HepG2 (cell line): ENCODE measurements around the gene CYBC1. TPM values are rescaled to one million over a fixed set of nuclear protein-coding genes. Genes with fewer than 3 reads are reported as not detected.

Experiments used
- ATAC-seq: fragments of 200-7000 bp; cut with Tn5 transposase; 3 replicates; pipeline ENCODE4 v1.9.1; 2020; ENCODE audit warnings: mild to moderate bottlenecking, moderate library complexity
- BruUV-seq: library from RNA; stranded (reverse); fragments of 400-500 nt; replicated peaks from 2 replicates; lab custom pipeline; 2021; lab: Mats Ljungman, UMichigan
- CTCF ChIA-PET: fragments of 300-600 bp; formaldehyde crosslinking; extraction: SDS; loops from one replicate; lab custom pipeline; 2021; ENCODE audit warnings: low total read pairs, inconsistent platforms, low intra/inter-chr PET ratio; lab: Yijun Ruan, JAX
- POLR2A ChIA-PET: fragments of 350-600 bp; sonication (Branson Sonifier 250); formaldehyde crosslinking; loops from one replicate; lab custom pipeline; 2020; ENCODE audit warnings: antibody characterized with exemption, inconsistent platforms; lab: Yijun Ruan, JAX
- DNase-seq: peaks from one replicate; pipeline ENCODE4 v3.0.0-alpha.2; 2015; ENCODE audit warnings: low spot score
- FAIRE-seq: peaks from 3 replicates; lab custom pipeline; 2011; peaks lifted over from hg19 to GRCh38; lab: Jason Lieb, UNC
- H2AFZ ChIP-seq: one replicate; pipeline ENCODE4 v1.6.1; 2011; ENCODE audit warnings: low read length, inconsistent platforms
- H3K27ac ChIP-seq: fragments of 300-600 bp; 3 replicates; pipeline ENCODE4 v1.8.0; 2011; ENCODE audit warnings: mixed run types, mild to moderate bottlenecking, mixed read lengths, low read length, inconsistent platforms; ENCODE audit not compliant: insufficient read depth; ENCODE audit errors: extremely low read length
- H3K27me3 ChIP-seq, 2 experiments: fragments of 200-600 bp in 1 of 2; 2 replicates in 1 of 2; 3 replicates in 1 of 2; pipeline versions ENCODE4 v1.6.0 to v1.8.0; 2011; ENCODE audit warnings: low read length in 2 of 2, mild to moderate bottlenecking in 2 of 2, moderate library complexity in 2 of 2, inconsistent platforms in 1 of 2; ENCODE audit not compliant: insufficient read depth in 2 of 2, control insufficient read depth in 1 of 2
- H3K36me3 ChIP-seq, 2 experiments: fragments of 200-600 bp in 1 of 2; replicated peaks in 1 of 2; 2 replicates in 1 of 2; 3 replicates in 1 of 2; pipeline versions ENCODE4 v1.5.1 to v1.8.0; 2011; ENCODE audit warnings: low read length in 2 of 2, inconsistent platforms in 1 of 2; ENCODE audit not compliant: insufficient read depth in 2 of 2, control insufficient read depth in 1 of 2
- H3K4me1 ChIP-seq: 2 replicates; pipeline ENCODE4 v1.5.1; 2012; ENCODE audit warnings: low read length, inconsistent platforms; ENCODE audit not compliant: insufficient read depth
- H3K4me2 ChIP-seq: 2 replicates; pipeline ENCODE4 v1.6.0; 2011; ENCODE audit warnings: low read depth, low read length, inconsistent platforms
- H3K4me3 ChIP-seq, 3 experiments: fragments of 200-600 bp in 1 of 3; sonication (generic), shearing (Covaris generic) in 1 of 3; replicated peaks in 1 of 3; 2 replicates each; pipeline ENCODE4 v1.5.1; 2011 to 2016; ENCODE audit warnings: low read length in 3 of 3, inconsistent platforms in 2 of 3, low read depth in 2 of 3, mild to moderate bottlenecking in 2 of 3, control low read depth in 1 of 3, mixed read lengths in 1 of 3; ENCODE audit not compliant: insufficient read depth in 1 of 3
- H3K79me2 ChIP-seq: one replicate; pipeline ENCODE4 v1.6.1; 2011; ENCODE audit warnings: low read length, inconsistent platforms; ENCODE audit not compliant: insufficient read depth
- H3K9ac ChIP-seq: 2 replicates; pipeline ENCODE4 v1.6.0; 2011; ENCODE audit warnings: mild to moderate bottlenecking, low read depth, low read length, inconsistent platforms; ENCODE audit not compliant: insufficient read depth
- H3K9me3 ChIP-seq: 2 replicates; pipeline ENCODE4 v1.5.1; 2012; ENCODE audit warnings: mild to moderate bottlenecking, low read length
- H4K20me1 ChIP-seq: 2 replicates; pipeline ENCODE4 v1.6.0; 2011; ENCODE audit warnings: inconsistent platforms, mild to moderate bottlenecking, low read length, moderate library complexity; ENCODE audit not compliant: insufficient read depth
- HNF4A ChIP-seq: sonication (generic); formaldehyde crosslinking; IDR thresholded peaks from 2 replicates; pipeline ENCODE4 v1.4.0; 2020; ENCODE audit warnings: missing genetic modification reagents
- IRF2 ChIP-seq: IDR thresholded peaks from 2 replicates; pipeline ENCODE4 v1.6.1; 2018; ENCODE audit warnings: missing genetic modification reagents, missing compliant biosample characterization
- MTF2 ChIP-seq: sonication (generic); formaldehyde crosslinking; IDR thresholded peaks from 2 replicates; pipeline ENCODE4 v1.5.0; 2020; ENCODE audit warnings: missing genetic modification reagents, borderline replicate concordance
- NCOA5 ChIP-seq: sonication (generic); formaldehyde crosslinking; IDR thresholded peaks from 2 replicates; pipeline ENCODE4 v1.4.0; 2020; ENCODE audit warnings: missing genetic modification reagents
- PREB ChIP-seq: sonication (generic); formaldehyde crosslinking; IDR thresholded peaks from 2 replicates; pipeline ENCODE4 v1.4.0; 2020; ENCODE audit warnings: missing genetic modification reagents
- RFX3 ChIP-seq: IDR thresholded peaks from 2 replicates; pipeline ENCODE4 v1.6.1; 2016; ENCODE audit warnings: missing biosample characterization, missing genetic modification reagents
- RFXANK ChIP-seq: IDR thresholded peaks from 2 replicates; pipeline ENCODE4 v1.6.1; 2016
- RFXAP ChIP-seq: sonication (generic); formaldehyde crosslinking; IDR thresholded peaks from 2 replicates; pipeline ENCODE4 v1.4.0; 2020; ENCODE audit warnings: missing genetic modification reagents, borderline replicate concordance
- SETDB1 ChIP-seq: sonication (generic); formaldehyde crosslinking; IDR thresholded peaks from 2 replicates; pipeline ENCODE4 v1.5.1; 2020; ENCODE audit warnings: missing genetic modification reagents, mild to moderate bottlenecking, borderline replicate concordance
- SMARCE1 ChIP-seq: fragments of 450-650 bp; IDR thresholded peaks from 2 replicates; pipeline ENCODE4 v1.6.1; 2017; ENCODE audit warnings: borderline replicate concordance
- ZNF350 ChIP-seq: sonication (generic); formaldehyde crosslinking; IDR thresholded peaks from 2 replicates; pipeline ENCODE4 v1.4.0; 2020; ENCODE audit warnings: mild to moderate bottlenecking, low read depth, missing genetic modification reagents, borderline replicate concordance
- ZNF367 ChIP-seq: sonication (generic); formaldehyde crosslinking; IDR thresholded peaks from 2 replicates; pipeline ENCODE4 v1.4.0; 2020; ENCODE audit warnings: missing genetic modification reagents, borderline replicate concordance
- ZNF382 ChIP-seq: sonication (generic); formaldehyde crosslinking; IDR thresholded peaks from 2 replicates; pipeline ENCODE4 v1.5.0; 2020; ENCODE audit warnings: missing genetic modification reagents, mild to moderate bottlenecking, borderline replicate concordance
- ZNF558 ChIP-seq: sonication (generic); formaldehyde crosslinking; IDR thresholded peaks from 2 replicates; pipeline ENCODE4 v1.9.0; 2022; ENCODE audit warnings: mild to moderate bottlenecking, missing genetic modification reagents, borderline replicate concordance
- ZNF570 ChIP-seq: sonication (generic); formaldehyde crosslinking; IDR thresholded peaks from 2 replicates; pipeline ENCODE4 v1.4.0; 2020; ENCODE audit warnings: mild to moderate bottlenecking, missing genetic modification reagents, borderline replicate concordance
- ZNF619 ChIP-seq: sonication (generic); formaldehyde crosslinking; IDR thresholded peaks from 2 replicates; pipeline ENCODE4 v1.4.0; 2020; ENCODE audit warnings: mild to moderate bottlenecking, missing genetic modification reagents
- ZNF7 ChIP-seq: IDR thresholded peaks from 2 replicates; pipeline ENCODE4 v1.6.1; 2016; ENCODE audit warnings: missing biosample characterization, missing genetic modification reagents
- WGBS: methylation state at CpG from one replicate; pipeline ENCODE4 v1.1.6; 2017; ENCODE audit warnings: low lambda C conversion rate; 5-methylcytosine and 5-hydroxymethylcytosine counted together
- in situ Hi-C: cut with HindIII; loops from 2 replicates; pipeline ENCODE4 v1.10.0; 2017; ENCODE audit warnings: low pct_unique_long_range_greater_than_20kb; ENCODE audit not compliant: extremely low pct_ligation_motif_present
- intact Hi-C: fragments of 100-400 bp; cut with micrococcal nuclease; formaldehyde crosslinking; loops from one replicate; pipeline ENCODE4 v1.10.0; 2022; ENCODE audit not compliant: unreplicated experiment
- polyA plus RNA-seq, 8 experiments: library from polyadenylated mRNA; depleted of rRNA in 3 of 8; stranded (reverse) in 7 of 8; unstranded in 1 of 8; fragments of >200 nt; fragmentation: Illumina TruSeq in 4 of 8; extraction: Trizol in 4 of 8; gene quantifications; 2 replicates each; pipeline versions ENCODE4 v1.2.1 to v1.2.3, GENCODE V29; 2011 to 2016; ENCODE audit warnings: low read depth in 4 of 8, missing spikeins in 1 of 8, mixed read lengths in 1 of 8; ENCODE audit not compliant: insufficient read depth in 1 of 8
- total RNA-seq, 5 experiments: library from RNA; depleted of rRNA; stranded (reverse); fragments of >200 nt; fragmentation: Illumina TruSeq; extraction: Trizol; gene quantifications; 2 replicates each; pipeline ENCODE4 v1.2.3, GENCODE V29; 2016; ENCODE audit warnings: low read depth in 1 of 5
- TF ChIP-seq, protein P1 (sequence below): sonication (generic); formaldehyde crosslinking; IDR thresholded peaks from 2 replicates; pipeline ENCODE4 v1.8.0; 2022; ENCODE audit warnings: mild to moderate bottlenecking, missing genetic modification reagents, moderate library complexity
- TF ChIP-seq, protein P2 (sequence below): sonication (generic); formaldehyde crosslinking; conservative IDR thresholded peaks from 2 replicates; pipeline ENCODE4 v1.4.0; 2020; ENCODE audit warnings: missing genetic modification reagents

Gene CYBC1
- total and polyA plus RNA-seq, 2 of the 13 experiments (the other 11 are each of a cell fraction or from before 2014, with no cell fraction given): 43.4 to 44.1 TPM

GRCh38 chr17:82418001-82418986 lies 32.3 kb downstream of the CYBC1 start, which contains the start of the genes HEXD and OGFOD3:
Gene HEXD (plus strand): TSS chr17:82418347. CDS start chr17:82419800, 1,453 bp downstream.
Gene OGFOD3 (minus strand): TSS chr17:82418586. CDS start chr17:82418485, 101 bp downstream.
- Histone ChIP-seq H3K9ac (peak within 1 kb of the TSS; percentile 97), H3K79me2 (peaks cover 8% of the 10 kb centered on the region), H3K4me3 (peak within 1 kb of the TSS; percentile 96 to 100 (median 99)), H4K20me1 (peaks cover 18% of the 10 kb centered on the region; the same call in 1 of the 2 replicates), H2AFZ (no peak within 1 kb of the TSS), H3K27me3 (no peaks in the 10 kb centered on the region; a peak in 1 of 5 replicates), H3K4me1 (peaks cover 27% of the 10 kb centered on the region), H3K27ac (peak within 1 kb of the TSS; percentile 96), H3K4me2 (peak within 1 kb of the TSS; percentile 100), H3K36me3 (peaks cover 2 to 28% of the 10 kb centered on the region in 2 experiments; a peak in 3 of 5 replicates), H3K9me3 (peaks cover 8% of the 10 kb centered on the region)
- under 1% methylated on average over 39 of the region's 108 CpGs for WGBS
- intact Hi-C loops: loop anchor here (1.0 to 2.0 kb wide), 2 partner anchors 33 to 40 kb away; partner anchors contain the start of gene NARF
- CTCF ChIA-PET: no interaction called here
- in situ Hi-C loops: no loop called here
- POLR2A ChIA-PET: interaction anchor here (0.7 to 1.8 kb wide), 9 partner anchors 39 to 145 kb away, joined by 3 to 5 read pairs (median 3); no protein-coding TSS in a partner anchor
- no TSS peak for BruUV-seq
- DNase-seq (peak; percentile 71), ATAC-seq (peak; percentile 80), FAIRE-seq (no peak)
- TF ChIP-seq ZNF350 (CRISPR knock-in tag) (no peak), MTF2 (no peak; the same call in 1 of the 2 replicates), SETDB1 (no peak), NCOA5 (CRISPR knock-in tag) (no peak), ZNF570 (peak; percentile 52; the same call in 1 of the 2 replicates), RFXAP (peak; percentile 34; the same call in 1 of the 2 replicates), ZNF367 (CRISPR knock-in tag) (no peak), IRF2 (CRISPR knock-in tag) (peak; percentile 79), SMARCE1 (no peak), ZNF619 (CRISPR knock-in tag) (peak; percentile 67; the same call in 1 of the 2 replicates), ZNF7 (no peak), PREB (0 out of 2 replicates have a peak, but pooled peaks have one; percentile 33), ZNF558 (peak; percentile 63; the same call in 1 of the 2 replicates), HNF4A (CRISPR knock-in tag) (no peak), RFX3 (CRISPR knock-in tag) (no peak), ZNF382 (CRISPR knock-in tag) (no peak), RFXANK (CRISPR knock-in tag) (no peak)
- TF ChIP-seq, protein P1, sequence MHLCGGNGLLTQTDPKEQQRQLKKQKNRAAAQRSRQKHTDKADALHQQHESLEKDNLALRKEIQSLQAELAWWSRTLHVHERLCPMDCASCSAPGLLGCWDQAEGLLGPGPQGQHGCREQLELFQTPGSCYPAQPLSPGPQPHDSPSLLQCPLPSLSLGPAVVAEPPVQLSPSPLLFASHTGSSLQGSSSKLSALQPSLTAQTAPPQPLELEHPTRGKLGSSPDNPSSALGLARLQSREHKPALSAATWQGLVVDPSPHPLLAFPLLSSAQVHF (CRISPR knock-in tag): peak; percentile 72; the same call in 1 of the 2 replicates
- TF ChIP-seq, protein P2, sequence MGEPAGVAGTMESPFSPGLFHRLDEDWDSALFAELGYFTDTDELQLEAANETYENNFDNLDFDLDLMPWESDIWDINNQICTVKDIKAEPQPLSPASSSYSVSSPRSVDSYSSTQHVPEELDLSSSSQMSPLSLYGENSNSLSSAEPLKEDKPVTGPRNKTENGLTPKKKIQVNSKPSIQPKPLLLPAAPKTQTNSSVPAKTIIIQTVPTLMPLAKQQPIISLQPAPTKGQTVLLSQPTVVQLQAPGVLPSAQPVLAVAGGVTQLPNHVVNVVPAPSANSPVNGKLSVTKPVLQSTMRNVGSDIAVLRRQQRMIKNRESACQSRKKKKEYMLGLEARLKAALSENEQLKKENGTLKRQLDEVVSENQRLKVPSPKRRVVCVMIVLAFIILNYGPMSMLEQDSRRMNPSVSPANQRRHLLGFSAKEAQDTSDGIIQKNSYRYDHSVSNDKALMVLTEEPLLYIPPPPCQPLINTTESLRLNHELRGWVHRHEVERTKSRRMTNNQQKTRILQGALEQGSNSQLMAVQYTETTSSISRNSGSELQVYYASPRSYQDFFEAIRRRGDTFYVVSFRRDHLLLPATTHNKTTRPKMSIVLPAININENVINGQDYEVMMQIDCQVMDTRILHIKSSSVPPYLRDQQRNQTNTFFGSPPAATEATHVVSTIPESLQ (CRISPR knock-in tag): peak; percentile 68; the same call in 1 of the 2 replicates
